SW 1271 (cell line): Measurements from ENCODE around the gene SEC62.

Experiments
- DNase-seq, 2 experiments: peaks; one replicate each; lab custom pipeline; 2025; lab: John Stamatoyannopoulos, UW

Gene SEC62, protein sequence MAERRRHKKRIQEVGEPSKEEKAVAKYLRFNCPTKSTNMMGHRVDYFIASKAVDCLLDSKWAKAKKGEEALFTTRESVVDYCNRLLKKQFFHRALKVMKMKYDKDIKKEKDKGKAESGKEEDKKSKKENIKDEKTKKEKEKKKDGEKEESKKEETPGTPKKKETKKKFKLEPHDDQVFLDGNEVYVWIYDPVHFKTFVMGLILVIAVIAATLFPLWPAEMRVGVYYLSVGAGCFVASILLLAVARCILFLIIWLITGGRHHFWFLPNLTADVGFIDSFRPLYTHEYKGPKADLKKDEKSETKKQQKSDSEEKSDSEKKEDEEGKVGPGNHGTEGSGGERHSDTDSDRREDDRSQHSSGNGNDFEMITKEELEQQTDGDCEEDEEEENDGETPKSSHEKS

DNA sequence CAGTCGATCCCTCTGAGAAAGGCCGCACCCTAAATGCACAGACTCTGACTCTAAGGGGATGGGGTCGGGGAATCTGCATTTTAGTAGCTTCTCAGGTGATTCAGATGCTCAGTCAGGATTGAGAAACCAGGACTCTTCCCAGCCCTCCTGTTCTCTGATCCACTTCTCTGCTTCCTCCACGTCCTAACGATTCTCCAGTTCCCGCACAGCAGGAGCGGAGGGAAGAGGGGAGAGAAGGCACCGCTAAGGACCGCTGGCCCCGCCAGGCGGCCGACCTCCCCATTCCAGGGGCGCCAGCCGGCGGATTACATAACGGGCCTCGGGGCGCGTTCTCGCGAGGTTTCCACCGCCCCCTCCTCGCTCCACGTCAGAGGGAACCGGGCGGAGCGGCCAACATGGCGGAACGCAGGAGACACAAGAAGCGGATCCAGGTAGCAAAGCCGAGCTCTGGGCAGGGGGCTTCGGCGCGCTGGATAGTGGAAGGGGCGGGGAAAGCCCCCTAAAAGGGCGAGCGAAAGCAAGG is at the start of gene SEC62:
Gene SEC62 (plus strand): TSS at position 380 of the 523 bp plus-strand sequence. CDS start 16 bp downstream, at position 396.
- peak; percentile 77 to 81 for DNase-seq

- DNase-seq, result no peak
Measured at GRCh38 chr3:169923189-169923588, 43.4 kb upstream of the SEC62 start.

DNA sequence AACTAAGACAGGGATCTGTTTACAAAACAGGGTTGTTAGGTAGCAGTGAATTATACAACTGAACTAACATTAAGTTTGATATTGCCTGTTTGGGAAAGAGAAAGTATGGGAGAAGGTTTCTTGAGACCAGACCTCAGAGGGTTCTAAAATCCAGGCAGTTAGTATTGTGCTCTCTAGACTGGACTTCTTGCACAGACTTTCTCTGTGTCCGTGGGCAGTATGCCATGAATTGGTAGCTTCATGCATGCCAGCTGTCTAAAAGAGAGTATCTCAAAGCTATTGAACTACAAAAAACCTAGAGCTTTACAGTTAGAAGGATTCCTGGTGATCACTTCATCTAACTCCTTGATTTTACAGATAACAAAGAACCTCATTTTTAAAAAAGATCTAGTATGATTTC is 42.8 kb upstream of the SEC62 start:
- no peak for DNase-seq

DNA sequence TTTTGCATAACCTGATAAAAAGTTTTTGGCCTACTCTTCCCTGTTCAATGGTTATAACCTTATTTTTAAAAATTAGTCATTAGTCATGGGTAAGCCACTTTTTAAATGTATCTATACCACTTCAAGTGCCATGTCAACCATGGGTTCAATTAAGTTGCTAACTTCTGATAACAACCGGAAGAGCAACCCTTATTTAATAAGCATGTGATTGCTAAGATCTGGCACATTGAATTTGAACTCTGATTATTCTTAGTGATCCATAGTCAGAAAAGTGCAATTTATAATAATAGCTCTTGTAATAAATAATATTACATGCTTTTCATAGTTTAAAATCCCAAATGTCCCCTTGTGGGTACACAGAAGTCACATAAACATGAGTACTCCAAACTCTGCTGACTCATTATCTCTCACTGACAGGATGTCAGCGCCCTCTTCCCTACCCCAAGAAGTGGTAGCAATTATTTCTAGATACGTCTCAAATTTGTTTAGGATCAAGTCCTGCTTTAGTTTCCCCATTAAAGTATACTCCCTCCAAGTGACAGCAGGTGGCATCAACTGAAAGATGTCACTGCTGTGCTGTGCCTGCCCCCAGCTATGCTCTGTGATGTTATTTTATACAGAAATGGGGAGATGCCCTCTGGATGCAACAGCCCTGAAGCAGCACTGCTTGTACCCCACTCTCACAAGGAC is 36.6 kb upstream of the SEC62 start:
- DNase-seq, result no peak

GRCh38 chr3:169930843-169931242 is 35.8 kb upstream of the SEC62 start:
- no peak for DNase-seq

DNA sequence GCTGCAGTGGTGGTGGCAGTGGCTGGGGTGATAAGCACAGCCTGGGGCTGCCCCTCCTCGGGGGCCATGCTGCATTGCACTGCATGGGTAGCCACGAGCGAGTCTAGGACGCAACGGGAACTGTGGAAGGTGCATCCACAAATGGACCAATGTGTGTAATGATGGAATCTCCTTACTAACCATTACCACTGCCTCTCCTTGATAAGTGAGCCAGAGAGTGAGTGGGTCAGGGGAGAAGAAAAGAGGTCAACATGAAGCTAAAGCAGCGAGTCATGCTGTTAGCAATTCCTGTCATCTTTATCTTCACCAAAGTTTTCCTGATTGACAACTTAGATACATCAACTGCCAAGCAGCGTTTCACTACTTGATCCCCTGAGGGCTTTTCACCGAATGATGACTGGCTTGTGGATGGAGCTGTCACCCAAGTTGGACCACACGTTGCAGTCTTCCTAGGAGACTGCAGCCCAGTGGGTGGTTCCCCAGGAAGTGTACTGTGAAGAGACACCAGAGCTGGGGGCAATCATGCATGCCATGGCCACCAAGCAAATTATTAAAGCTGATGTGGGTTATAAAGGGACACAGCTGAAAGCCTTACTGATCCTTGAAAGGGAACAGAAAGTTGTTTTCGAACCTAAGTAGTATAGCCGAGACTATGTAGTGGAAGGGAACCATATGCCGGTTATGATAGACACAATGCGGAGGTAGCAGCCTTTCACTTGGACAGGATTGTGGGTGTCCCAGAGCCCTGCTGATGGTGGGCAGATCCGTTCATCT is 34.7 kb upstream of the SEC62 start:
- DNase-seq, result no peak

- no peak for DNase-seq
Measured at GRCh38 chr3:169939320-169939719, 27.3 kb upstream of the SEC62 start.

- DNase-seq, result no peak
Measured at GRCh38 chr3:169939751-169940150, 26.9 kb upstream of the SEC62 start.

DNA sequence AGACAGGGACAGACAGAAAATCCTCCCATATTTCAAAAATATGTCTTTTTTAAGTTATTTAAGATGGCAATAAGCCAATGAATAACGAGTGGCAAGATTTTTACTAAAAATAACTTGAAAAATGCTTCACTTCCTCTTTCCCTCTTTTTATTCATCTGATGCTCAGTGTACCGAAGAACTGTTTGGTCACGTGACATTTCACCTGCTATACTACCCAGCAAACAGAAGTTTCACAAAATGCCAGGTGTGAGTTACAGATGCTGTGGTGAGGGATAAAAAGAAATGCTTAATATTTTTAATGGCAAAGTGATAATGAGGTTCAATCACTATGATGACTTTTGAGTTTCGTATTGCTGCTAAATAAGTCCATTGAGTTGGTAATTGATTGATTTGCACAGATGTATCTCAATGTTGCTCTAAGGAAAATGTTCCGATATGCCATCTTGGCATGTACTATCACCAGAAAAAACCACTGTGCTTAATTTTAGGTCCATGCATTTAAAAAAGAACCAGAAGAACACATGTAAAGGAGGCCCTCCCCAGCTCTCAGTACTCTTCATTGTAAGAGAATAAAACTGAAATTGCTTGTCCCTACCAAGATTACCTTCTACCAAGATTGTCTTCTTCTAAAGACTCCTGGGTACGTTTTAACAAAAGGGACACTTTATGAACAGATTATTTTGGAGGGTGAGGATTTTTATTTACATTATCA is 26.0 kb upstream of the SEC62 start:
- no peak for DNase-seq

DNA sequence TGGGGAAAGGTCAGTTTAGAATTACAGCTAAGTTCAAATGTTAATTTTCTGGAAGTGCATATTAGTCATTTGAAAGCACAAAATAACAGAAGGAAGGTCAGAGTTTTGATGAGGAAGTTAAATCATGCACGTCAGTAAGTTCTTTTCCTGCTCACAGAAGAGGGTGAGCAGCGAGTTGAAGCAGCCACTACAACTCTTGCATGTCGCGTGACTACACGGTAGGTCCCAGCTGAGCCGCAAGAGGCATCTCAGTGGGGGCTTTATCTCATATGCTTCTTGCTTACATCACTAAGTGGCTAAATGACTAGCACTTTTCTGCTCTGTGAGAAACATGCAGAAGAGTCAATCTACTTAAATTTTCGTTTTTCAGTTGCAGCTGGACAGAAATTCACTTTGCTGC is 21.3 kb upstream of the SEC62 start:
- no peak for DNase-seq

- DNase-seq, result no peak
Measured at GRCh38 chr3:169946336-169946735, 20.3 kb upstream of the SEC62 start.

DNA sequence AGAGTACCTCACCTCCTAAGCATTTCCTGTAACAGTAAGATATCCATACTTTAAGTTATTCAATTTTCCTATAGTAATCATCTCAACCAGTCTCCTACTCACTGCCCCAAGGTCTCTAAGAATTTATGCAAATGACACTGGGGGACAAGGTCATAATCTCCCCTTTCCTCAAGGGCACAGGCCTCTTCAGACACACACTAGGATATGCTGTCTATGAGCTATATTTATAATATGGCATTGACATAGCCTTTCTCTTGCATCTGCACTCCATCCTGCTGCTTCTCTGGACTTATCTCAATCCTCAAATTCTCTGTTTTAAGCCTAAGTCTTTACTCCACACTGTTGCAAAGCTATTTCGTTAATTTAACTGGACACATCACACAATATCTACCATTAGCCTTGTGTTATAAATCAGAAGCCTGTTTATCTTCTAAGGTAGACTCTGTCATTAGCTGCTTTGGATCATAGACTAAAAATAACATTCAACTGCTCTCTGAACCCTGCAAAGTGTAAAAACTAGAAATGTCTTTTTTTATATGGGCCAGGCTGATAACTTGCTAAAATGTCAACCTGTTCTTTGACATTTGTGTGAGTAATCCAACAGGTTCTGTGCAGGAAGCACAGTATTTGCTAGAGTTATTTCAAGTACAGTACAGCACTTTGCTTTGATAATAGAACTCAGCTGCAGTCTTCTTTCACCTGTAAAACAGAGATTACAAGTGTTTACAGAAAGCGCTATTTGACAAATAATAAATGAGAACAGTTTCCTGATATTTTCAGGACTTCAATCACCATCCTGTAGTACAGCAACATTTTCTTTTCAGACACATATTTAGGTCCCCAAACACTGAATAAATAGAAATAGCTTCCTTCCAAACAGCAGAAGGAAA is 17.8 kb upstream of the SEC62 start:
- no peak for DNase-seq

DNA sequence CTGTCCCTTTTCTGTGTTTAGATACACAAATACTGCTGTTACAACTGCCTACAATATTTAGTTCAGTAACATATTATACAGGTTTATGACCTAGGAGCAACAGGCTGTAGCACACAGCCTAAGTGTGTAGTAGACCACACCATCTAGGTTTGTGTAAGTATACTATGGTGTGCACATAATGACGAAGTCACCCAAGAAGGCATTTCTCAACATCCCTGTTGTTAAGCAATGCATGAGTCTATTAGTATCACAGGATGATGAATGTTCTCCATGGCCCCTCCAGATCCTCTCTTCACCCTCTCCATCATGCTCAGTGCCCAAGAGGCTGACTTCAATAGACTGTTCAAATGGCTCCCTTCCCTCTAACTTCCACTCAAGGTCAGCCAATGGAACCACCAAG is 14.6 kb upstream of the SEC62 start:
- DNase-seq, result no peak

DNA sequence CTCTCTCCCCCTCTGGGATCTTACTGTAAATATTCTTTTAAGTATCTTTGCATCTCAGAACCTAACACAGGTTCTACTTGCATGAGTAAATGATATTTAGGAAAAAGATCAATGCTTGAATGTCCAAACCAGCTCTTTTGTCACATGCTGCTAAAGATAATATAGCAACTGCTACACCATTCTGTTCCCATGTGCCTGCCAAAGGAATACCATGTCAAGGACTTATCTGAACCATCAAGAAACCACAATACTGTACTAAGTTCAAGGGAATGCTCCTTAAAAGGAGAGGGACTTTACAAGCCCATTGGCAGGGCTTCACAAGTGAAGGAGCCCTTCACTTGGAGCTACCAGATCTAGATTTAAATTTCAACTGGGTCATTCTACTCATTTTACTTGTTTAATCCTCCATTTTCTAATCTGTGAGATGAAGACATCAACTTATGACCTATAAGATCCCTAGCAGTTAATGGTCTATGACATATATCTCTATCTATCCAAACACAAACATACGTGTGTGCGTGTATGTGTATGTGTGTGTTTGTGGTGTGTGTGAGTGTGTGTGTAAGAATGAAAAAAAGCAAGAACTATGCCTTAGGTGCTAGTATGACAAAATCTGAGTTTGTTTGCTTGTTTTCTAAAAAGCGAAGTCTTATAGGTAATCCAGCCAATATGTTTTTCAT is 13.0 kb upstream of the SEC62 start:
- no peak for DNase-seq

- DNase-seq, result no peak
Measured at GRCh38 chr3:169954142-169954756, 12.4 kb upstream of the SEC62 start.

GRCh38 chr3:169955406-169955805 is 11.2 kb upstream of the SEC62 start:
- no peak for DNase-seq

DNA sequence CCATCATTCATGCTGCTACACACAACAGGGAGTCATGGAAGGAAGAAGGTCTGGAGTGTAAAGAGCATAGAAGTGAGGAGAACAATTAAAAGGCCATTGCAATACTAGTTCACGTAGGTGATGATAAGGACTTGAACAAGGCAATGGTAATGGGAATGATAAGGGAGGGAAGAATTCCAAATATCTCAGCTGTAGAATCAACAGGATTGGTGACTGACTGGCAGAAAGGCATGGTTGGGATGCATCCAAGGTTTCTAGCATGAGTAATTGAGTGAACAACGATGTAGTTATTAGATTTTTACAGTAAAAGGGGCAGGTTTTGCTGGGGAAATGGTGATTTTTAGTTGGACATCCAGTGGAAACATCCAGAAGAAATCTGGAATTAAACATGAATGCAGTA is 2.4 kb upstream of the SEC62 start:
- DNase-seq, result no peak

DNA sequence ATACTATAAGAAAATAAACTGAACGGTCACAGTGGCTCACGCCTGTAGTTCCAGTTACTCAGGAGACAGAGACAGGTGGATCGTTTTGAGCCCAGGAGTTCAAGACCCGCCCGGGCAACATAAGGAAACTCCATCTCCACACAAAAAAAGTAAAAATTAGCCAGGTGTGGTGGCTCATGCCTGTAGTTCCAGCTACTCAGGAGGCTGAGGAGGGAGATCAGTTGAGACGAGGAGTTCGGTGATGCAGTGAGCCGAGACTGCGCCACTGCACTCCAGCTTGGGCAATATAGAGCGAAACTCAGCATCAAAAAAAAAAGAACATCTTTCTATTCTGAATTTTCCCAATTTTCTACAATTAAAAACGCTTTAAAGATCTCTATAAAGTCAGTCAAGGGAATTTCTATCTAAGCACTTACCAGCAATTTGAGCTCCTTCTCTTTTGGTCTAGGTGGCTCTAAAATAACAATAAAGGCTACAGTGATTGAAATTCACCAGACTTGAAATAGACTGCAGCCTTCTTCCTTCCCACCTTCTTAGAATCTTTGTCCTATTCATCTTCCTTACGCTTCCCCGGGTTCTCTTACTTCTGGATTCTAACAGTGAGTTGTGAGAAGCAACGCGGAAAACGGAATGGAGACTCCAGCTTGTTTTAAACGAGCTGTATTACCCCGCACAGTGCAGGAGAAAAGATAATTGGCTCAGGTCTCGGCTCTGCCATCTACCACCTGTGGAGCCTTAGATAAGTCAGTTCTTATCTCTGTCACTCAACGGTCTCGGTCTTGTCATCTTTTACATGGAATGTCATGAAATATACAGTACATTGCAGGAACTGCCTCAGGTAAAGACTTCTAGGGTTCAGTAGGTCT is 812 bp upstream of the SEC62 start:
- DNase-seq, result no peak
